Stimulated activated naive CD4-positive, alpha-beta T cell (primary cell): ENCODE data around the gene BANF2.
"Not testable (repeated sequence)": the region's sequence is repeated elsewhere in the genome, so short reads cannot be mapped to it uniquely, and the experiment has no call there.

Experiments used
- DNase-seq, 6 experiments: peaks; one replicate each; lab custom pipeline; 2025; lab: John Stamatoyannopoulos, UW

Gene BANF2

DNA sequence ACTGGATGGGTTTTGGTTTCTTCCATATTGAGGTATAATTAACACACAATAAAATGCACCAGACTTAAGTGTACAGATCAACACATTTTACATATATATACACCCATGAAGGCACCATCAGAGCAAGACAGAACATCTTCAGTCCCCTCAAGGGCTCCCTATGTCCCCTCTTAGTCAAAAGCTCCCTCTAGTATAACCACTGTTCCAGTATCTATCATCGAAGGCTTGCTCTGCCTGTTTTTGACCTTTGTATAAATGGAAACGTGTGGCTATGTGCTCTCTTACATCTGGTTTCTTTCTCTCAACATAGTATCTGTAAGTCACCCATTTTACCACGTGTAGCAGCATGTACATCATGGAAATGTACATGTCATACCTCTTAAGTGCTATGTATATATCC is 66.5 kb downstream of the BANF2 start:
- no peak for DNase-seq

- DNase-seq, result no peak
These were observed 67.9 kb downstream of the BANF2 start for GRCh38 chr20:17767624-17768023.

GRCh38 chr20:17768271-17768670 is 68.5 kb downstream of the BANF2 start:
- DNase-seq, result no peak

GRCh38 chr20:17769716-17770115 is 70.0 kb downstream of the BANF2 start:
- DNase-seq, result not testable (repeated sequence)

DNA sequence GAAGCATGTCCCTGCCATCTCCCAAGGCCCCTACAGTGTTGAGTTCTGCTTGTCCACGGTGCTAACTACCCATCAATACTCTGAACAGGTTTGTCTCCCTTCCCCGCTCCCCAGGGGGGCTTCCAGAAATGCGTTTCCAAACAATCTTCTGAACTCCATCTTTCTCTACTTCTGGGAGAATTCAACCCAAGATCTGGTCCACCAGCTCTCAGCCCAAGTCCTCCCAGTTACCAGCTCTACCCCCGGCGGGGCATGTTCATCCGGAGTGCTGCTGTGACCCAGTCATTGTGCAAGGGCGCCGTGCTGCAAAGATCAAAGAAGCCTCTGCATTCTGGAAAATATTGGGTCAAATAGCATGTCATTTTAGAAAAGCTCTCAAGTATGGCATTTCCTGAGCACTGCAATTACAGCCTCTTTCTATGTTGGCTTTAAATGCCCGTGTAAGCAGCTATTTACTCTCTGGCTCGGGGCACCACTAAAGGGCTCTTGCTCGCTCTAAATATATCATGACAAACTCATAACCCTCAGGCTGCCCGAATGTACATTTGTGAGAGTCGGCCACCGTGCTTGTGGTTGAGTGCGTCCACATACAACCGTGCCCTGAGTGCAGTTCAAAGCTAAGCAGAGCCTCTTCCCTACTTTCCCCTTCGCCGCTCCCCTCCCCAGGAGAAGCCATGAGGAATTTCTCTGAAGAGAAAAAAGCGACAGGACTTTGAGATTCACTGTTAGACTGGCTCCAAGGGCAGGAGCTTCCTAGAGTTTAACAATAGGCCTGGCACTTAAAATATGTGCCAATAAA is 71.6 kb downstream of the BANF2 start:
- DNase-seq, result no peak

DNA sequence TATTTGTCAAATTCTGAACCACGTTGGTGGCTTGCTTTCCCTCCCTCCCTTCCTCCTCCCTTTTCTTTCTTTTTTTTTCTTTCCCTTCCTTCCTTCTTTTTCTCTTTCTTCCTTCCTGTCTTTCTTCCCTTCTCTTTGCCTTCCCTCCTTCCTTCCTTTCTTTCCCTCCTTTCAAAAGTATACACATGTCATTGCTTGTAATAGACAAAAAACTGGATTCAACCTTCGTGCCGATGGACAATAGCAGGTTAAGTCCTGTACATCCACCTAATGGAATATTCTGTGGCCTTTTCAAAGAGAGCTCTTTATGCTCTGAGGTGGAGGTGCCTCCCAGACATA is 72.2 kb downstream of the BANF2 start:
- no peak for DNase-seq

GRCh38 chr20:17773619-17774018 is 73.9 kb downstream of the BANF2 start:
- DNase-seq, result no peak

GRCh38 chr20:17775600-17775999 is 75.8 kb downstream of the BANF2 start:
- DNase-seq, result no peak

GRCh38 chr20:17776551-17776950 is 76.8 kb downstream of the BANF2 start:
- no peak for DNase-seq

GRCh38 chr20:17779011-17779410 is 79.2 kb downstream of the BANF2 start:
- DNase-seq, result not testable (repeated sequence)

- DNase-seq, result no peak
These were observed 83.0 kb downstream of the BANF2 start for GRCh38 chr20:17782768-17783167.

GRCh38 chr20:17783671-17784070 is 83.9 kb downstream of the BANF2 start:
- DNase-seq, result no peak

GRCh38 chr20:17785007-17785406 is 85.2 kb downstream of the BANF2 start:
- no peak for DNase-seq
